Hematopoietic multipotent progenitor cell treated with erythropoietin and hydrocortisone succinate and interleukin-3 and kit ligand, for 6 days (in vitro differentiated cells): ENCODE data around the gene SLC35F6.
"Not testable (repeated sequence)": the region's sequence is repeated elsewhere in the genome, so short reads cannot be mapped to it uniquely, and the experiment has no call there.

ENCODE experiments used
- DNase-seq: peaks from one replicate; pipeline ENCODE4 v3.0.0-alpha.2; 2015

The SLC35F6 gene

GRCh38 chr2:26758790-26759321, 5.2 kb upstream of the SLC35F6 start:
- no peak for DNase-seq

GRCh38 chr2:26759845-26760244, 4.2 kb upstream of the SLC35F6 start:
- no peak for DNase-seq

- DNase-seq = not testable (repeated sequence)
Observed at GRCh38 chr2:26760991-26761390, 3.1 kb upstream of the SLC35F6 start.

DNA sequence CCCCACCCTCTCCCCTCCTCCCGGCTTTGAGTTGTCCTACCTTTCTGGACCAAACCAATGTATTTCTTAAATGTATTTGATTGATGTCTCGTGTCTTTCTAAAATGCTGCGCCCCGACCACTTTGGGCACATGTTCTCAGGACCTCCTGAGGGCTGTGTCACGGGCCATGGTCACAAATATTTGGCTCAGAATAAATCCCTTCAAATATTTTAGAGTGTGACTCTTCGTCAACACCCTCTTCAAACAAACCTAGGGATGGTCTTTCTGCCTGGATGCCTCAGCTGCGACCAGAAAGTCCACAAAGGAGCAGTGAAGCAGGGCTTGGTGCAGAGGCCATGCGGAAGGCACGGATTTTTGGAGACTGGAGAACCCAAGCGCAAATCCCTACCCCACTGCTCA, 1.1 kb upstream of the SLC35F6 start:
- no peak for DNase-seq

DNA sequence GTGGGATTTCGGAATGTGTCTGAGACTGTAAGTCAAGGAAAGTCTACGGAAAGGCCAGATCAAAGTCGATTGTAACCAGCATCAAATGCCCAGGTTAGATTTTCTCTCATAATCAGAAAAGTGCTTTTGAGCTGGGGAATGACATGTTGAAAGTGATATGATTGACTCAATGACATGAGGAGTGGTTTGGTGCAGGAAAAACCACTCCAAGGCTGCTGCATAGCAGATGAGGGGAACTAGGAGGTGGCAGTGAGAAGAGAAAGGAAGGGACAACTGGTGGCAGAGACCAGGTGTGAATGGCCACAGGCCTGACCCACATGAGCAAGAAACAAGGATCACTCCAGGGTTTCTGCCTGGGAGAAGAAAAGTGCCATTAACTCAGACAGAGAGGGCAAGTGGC, 822 bp downstream of the SLC35F6 start:
- no peak for DNase-seq

GRCh38 chr2:26765475-26766200, 1.6 kb downstream of the SLC35F6 start:
- DNase-seq = no peak

DNA sequence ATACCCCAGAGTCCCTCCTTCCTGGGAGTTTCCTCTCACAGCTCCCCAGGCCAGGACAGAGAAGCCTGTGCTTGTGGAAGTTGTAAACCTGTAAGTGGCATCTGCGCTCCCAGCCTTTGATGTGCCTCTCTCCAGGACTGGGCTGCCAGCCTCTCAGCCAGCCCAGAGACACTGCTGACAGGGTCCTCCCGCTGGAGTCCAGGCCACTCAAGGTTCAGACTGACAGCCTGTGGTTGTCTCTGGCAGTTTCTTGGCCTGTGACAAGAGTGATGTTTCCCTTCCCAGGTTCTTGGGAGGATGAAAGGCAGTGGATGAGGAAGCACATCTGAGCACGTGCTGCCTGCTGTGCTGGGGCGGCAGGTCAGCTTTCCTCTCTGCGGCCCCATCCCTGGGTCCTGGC, 3.0 kb downstream of the SLC35F6 start:
- no peak for DNase-seq

GRCh38 chr2:26767894-26768487, 3.9 kb downstream of the SLC35F6 start:
- no peak for DNase-seq

GRCh38 chr2:26768759-26769088, 4.6 kb downstream of the SLC35F6 start:
- no peak for DNase-seq

GRCh38 chr2:26769089-26769761, 5.1 kb downstream of the SLC35F6 start:
- peak; percentile 97 for DNase-seq

DNA sequence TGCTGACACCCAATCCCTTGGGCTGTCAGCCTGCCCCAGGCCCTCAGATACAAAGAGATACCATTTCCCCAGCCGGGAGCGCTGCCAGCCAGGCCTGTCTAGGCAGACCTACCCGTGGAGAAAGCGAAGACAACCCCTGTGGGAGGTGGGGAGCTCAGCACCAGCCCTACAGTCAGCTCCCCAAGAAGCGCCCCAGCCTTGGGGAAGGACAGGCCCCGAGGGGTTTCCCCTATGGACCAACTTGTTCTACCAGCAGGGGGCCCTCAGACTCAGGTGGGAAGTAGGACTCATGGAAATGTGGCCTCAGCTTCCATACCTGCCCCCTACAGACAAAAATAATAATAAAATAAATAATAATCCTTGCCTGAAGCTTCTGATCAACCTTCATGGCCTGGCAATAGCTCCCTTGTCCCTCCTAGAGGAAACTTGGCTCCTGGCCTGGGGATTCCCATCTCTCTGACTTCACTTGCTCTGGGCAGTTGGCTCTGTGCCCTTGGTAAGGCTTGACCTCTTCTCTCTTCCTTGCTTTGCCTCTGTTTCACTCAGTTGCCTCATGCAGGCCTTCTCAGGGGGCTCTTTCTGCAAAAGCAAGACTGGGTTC, 7.0 kb downstream of the SLC35F6 start:
- DNase-seq = peak; percentile 65

DNA sequence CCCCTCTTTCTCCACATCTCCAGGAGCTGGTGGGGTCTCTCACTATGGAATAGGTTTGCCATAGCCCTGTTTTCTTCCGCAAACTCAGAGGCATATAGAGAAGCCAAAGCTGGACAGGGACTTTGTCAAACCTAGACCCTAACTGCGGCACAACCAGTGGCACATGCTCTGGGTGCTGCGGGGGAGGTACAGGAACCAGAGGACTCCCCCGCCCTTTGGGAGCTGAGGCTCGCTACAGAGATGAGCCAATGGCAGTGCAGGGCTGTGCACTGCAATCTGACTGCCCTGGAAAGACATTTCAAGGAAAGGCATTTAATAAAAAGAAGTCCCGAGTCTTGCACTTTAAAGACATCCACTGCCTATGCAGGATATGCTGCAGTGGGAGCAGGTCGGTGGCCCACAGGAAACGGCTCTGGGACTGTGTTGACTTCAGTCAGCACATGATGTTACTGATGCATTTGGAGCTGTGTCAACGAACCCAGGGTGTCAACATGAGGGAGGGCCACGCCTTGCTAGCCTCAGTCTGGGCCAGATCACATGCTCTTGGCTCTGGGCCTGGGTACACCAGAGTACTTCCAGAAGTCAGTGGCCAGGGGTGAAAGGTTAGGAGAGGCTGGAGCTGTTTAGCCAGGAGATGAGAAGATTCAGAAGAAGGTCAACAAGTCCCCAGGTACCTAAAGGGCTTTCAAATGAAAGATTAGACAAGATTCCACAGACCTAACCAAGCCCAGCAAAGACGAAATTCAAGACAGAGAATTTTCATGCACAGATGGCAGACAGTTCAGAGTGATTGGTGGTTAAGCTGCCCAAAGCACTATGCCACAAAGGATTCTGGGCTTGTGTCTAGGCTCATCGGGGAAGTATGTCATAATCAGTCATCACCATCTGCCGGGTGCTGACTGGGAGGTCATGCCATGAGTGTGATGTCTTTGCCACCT, 8.2 kb downstream of the SLC35F6 start:
- DNase-seq = peak; percentile 85

- no peak for DNase-seq
Observed at GRCh38 chr2:26776195-26776800, 12.2 kb downstream of the SLC35F6 start.

- no peak for DNase-seq
Observed at GRCh38 chr2:26778098-26778497, 14.0 kb downstream of the SLC35F6 start.

DNA sequence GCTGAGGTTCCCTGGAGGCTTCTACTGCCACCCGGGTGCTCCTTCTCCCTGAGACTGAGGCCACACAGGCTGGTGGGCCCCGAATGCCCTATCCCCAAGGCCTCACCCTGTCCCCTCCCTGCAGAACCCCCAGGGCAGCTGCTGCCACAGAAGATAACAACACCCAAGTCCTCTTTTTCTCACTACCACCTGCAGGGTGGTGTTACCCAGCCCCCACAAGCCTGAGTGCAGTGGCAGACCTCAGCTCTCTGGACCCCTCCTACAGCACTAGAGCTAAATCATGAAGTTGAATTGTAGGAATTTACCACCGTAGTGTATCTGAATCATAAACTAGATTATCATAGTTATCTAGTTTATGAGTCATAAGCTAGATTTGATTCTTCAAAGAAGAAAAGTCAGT, 14.4 kb downstream of the SLC35F6 start:
- peak; percentile 40 for DNase-seq

- DNase-seq = peak; percentile 35
Observed at GRCh38 chr2:26780203-26780760, 16.2 kb downstream of the SLC35F6 start.

DNA sequence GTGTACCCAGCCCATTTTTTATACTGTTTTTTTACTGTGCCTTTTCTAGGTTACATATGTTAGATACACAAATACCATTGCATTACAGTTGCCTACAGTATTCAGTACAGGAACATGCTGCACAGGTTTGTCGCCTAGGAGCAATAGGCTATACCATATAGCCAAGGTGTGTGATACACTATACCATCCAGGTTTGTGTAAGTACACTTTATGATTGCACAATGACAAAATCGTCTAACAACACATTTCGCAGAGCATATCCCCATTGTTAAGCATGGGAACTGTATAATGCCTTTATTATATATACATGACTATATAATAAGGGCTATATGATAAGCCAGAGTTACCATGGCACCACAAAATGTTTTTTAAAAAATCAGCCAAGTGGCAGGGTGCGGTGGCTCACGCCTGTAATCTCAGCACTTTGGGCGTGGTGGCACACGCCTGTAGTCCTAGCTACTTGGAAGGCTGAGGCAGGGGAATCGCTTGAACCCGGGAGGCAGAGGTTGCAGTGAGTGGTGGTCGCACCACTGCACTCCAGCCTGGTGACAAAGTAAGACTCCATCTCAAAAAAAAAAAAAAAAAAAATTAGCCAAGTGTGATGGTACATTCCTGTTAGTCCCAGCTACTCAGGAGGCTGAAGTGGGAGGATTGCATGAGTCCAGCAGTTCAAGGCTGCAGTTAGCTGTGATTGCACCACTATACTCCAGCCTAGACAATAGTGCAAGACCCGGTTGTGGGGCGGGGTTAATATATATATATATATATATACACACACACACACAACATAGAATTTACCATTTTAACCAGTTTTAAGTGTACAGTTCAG, 19.0 kb downstream of the SLC35F6 start:
- DNase-seq = peak; percentile 49

DNA sequence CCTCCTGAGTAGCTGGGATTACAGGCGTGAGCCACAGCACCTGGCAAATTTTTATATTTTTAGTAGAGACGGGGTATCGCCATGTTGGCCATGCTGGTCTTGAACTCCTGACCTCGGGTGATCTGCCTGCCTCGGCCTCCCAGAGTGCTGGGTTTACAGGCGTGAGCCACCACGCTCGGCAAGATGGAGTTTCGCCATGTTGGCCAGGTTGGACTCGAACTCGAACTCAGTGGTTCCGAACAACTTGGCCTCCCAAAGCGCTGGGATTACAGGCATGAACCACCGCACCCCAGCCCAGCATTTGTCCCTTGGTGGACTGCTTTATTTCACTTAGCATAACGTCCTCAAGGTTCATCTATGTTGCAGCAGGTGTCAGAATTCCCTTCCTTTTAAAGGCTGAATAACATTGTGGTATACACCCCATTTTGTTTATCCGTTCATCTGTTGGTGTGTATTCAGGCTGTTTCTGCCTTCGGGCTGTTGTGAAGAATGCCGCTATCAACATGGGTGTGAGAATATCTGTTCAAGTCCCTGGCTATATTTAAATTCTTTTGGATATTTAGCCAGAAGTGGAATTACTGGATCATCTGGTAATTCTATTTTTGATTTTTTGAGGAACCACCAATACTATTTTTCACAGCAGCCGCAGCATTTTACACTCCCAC, 20.6 kb downstream of the SLC35F6 start:
- DNase-seq = no peak

DNA sequence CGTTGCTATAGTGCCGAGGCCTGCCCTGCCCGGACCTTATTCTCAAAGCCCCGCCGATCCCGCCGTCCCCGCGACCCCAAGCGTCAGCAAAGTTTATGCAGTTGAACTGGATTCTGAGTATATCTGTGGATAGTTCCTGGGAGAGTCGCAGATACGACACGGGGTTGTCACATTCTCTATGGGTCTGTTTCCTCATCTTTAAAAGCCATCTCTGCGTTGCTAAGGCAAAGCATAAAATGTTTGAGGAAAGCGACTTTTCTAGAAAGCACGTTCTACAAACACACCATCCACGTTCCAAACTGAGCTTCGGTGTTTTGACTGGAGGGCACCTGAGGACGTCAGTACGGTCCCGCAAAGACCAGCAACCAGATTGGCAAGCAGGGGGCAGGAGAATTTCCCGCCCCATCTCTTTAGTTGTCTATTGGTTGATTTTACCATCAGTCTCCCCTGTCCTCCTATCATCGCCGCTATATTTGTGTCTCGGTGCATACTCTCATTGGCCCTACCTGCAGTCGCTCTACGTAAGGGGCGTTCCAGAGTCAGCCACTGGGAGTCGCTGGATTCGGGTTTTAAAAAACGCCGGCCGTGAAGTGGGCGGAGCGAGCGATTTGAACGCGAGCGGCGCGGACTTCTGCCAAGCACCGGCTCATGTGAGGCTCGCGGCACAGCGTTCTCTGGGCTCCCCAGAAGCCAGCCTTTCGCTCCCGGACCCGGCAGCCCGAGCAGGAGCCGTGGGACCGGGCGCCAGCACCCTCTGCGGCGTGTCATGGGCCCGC, 21.5 kb downstream of the SLC35F6 start, which contains the start of gene CENPA:
Gene CENPA, plus strand, starts transcription at position 626 of the 776 bp plus-strand sequence. Its CDS starts 141 bp downstream, at position 767.
- DNase-seq = peak; percentile 100
